ENCODE results near the gene EDEM3.
"Not testable (repeated sequence)": the region's sequence is repeated elsewhere in the genome, so short reads cannot be mapped to it uniquely, and the experiment has no call there.

EDEM3 gene

DNA sequence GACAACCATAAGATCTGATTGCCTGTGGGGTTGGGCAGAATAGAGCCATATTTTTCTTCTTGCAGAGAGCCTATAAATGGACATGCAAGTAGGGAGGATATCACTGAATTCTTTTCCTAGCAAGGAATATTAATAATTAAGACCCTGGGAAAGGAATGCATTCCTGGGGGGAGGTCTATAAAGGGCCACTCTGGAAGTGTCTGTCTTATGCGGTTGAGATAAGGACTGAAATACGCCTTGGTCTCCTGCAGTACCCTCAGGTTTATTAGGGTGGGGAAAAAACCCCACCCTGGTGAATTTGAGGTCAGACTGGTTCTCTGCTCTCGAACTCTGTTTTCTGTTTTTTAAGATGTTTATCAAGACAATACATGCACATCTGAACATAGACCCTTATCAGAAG is 29.1 kb upstream of the EDEM3 start:
- in situ Hi-C loops (cut with MboI; ENCODE audit: low sequenced_read_pairs); H3K4me1 ChIP-seq; H3K9me3 ChIP-seq: not testable (repeated sequence)

DNA sequence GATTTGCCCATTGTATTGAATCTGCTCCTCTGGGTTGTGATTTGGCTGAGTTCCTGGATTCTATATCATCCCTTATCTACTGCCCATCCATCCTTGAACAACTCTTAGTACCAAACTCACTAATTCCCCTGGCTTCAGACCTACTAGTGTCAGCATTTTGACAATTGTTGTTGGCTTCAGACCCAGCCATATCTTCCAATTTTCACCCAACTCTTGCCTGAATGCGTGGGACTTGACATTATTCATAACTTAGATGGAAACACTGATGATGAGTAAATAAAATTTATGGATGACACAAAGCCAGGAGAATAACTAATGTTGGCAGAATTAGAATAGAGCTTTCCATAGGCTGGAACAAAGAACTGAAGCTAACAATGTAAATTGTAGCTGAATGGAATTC is 27.3 kb upstream of the EDEM3 start:
- DNase-seq (ENCODE audit: low spot score in 2 of 2), result no peak
- Histone ChIP-seq H3K27me3 (ENCODE audit: low read depth) (no peaks in the 10 kb centered on the region), H3K4me3 (no peak overlapping the region), H3K36me3 (replicated peaks) (no peaks in the 10 kb centered on the region), H3K9me3 (no peaks in the 10 kb centered on the region), H3K4me1 (no peaks in the 10 kb centered on the region)
- in situ Hi-C loops (cut with MboI; ENCODE audit: low sequenced_read_pairs), result no loop called here

More for the DNA sequence above, 29.1 kb upstream of the EDEM3 start:
- not testable (repeated sequence) for H3K36me3 ChIP-seq (replicated peaks); H3K27me3 ChIP-seq (ENCODE audit: low read depth); DNase-seq (ENCODE audit: low spot score in 2 of 2); H3K4me3 ChIP-seq

DNA sequence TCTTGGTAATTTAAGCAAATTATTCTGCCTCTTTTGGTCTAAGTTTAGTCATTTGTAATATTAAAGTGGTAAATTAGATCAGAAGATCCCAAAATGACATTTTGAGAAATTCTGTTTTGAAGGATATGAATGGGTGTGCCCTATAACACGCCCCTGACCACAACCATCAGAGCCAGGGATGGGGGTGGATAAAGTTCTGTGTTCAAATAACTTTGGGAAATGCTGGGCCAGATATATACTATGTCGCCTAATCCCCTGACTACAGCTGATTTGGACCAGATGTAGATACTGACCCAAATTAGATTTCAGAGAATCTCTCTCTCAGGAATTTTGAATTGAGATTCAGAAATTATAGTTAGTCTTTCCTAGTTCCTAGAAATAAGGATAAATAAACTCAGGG is 21.2 kb upstream of the EDEM3 start:
- Histone ChIP-seq H3K27me3 (ENCODE audit: low read depth) (no peaks in the 10 kb centered on the region), H3K36me3 (replicated peaks) (no peaks in the 10 kb centered on the region), H3K4me1 (peaks cover 7% of the 10 kb centered on the region), H3K4me3 (no peak overlapping the region), H3K9me3 (no peaks in the 10 kb centered on the region)
- in situ Hi-C loops (cut with MboI; ENCODE audit: low sequenced_read_pairs), result no loop called here
- DNase-seq (ENCODE audit: low spot score in 2 of 2), result no peak

DNA sequence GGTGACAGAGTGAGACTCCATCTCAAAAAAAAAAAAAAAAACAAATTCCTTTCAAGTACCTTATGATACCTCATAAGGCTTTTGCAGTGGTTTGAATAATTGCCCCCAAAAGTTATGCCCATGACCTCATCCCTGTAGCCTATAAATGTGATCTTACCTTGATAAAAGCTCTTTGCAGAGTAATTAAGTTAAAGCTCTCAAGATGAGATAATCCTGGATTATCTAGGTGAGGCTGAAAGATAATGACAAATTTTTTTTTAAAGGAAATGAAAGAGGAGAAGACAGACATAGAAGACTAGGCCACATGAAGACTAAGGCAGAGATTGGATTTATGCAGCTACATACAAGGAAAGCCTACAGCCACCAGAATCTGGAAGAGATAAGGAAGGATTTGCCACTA is 20.7 kb upstream of the EDEM3 start:
- in situ Hi-C loops (cut with MboI; ENCODE audit: low sequenced_read_pairs), result no loop called here
- Histone ChIP-seq H3K4me1 (peaks cover 13% of the 10 kb centered on the region), H3K4me3 (no peak overlapping the region), H3K9me3 (no peaks in the 10 kb centered on the region), H3K36me3 (replicated peaks) (no peaks in the 10 kb centered on the region), H3K27me3 (ENCODE audit: low read depth) (no peaks in the 10 kb centered on the region)
- DNase-seq (ENCODE audit: low spot score in 2 of 2), result no peak

DNA sequence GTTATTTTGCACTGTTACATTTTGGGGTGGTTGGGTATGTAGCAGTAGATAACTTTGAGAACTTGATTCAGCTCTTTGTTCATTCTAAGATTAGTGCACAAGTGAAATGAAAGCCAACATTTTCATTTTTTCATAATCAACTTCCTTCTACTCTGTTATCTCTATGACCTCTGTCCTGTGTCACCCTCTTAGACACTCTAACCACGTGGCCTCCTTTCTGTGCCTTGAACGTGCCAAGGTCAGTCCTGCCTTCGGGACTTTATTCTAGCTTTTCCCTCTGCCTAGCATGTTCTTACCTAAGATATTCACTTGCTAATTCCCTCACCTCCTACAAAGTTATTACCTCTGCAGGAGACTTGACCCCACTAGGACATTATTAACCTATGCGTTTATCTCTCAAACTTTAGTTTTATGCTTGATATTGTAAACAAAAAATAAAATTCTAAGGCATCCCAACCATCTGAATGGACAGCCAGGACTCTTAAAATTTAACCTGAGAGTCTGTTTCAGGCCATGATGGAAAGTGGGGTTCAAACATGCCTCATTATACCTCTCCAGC is 19.2 kb upstream of the EDEM3 start:
- no peak for DNase-seq (ENCODE audit: low spot score in 2 of 2)
- Histone ChIP-seq H3K27me3 (ENCODE audit: low read depth) (peaks cover 6% of the 10 kb centered on the region), H3K4me3 (no peak overlapping the region), H3K9me3 (no peaks in the 10 kb centered on the region), H3K4me1 (peaks cover 19% of the 10 kb centered on the region), H3K36me3 (replicated peaks) (no peaks in the 10 kb centered on the region)
- in situ Hi-C loops (cut with MboI; ENCODE audit: low sequenced_read_pairs), result no loop called here

DNA sequence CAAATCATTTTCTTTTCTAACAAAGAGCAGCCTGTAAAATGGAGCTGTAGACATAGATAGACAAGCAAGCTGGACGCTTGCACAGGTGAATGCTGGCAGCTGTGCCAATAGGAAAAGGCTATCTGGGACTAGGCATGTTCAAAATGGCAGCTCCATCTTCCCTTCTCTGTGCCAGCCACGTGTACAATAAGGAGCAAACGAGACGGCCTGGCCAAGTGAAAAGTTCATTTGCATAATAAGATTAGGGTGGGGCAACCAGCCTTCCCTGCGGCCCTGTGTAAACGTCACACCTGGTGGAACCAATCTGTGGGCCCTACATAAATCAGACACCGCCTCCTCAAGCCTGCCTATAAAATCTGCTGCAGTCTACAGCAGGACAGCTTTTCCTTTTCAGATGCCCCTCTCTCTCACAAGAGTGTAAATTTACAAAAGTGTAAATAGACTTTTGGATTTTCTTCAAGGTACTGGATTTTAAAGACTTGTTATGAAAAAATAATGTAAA is 16.6 kb upstream of the EDEM3 start:
- in situ Hi-C loops (cut with MboI; ENCODE audit: low sequenced_read_pairs), result no loop called here
- H3K36me3 ChIP-seq (replicated peaks), result no peaks in the 10 kb centered on the region
- DNase-seq (ENCODE audit: low spot score in 2 of 2), result peak; percentile 65 to 83
- peaks cover 19% of the 10 kb centered on the region for H3K4me1 ChIP-seq
- H3K9me3 ChIP-seq, result no peaks in the 10 kb centered on the region
- H3K27me3 ChIP-seq (ENCODE audit: low read depth), result peaks cover 21% of the 10 kb centered on the region
- no peak overlapping the region for H3K4me3 ChIP-seq

DNA sequence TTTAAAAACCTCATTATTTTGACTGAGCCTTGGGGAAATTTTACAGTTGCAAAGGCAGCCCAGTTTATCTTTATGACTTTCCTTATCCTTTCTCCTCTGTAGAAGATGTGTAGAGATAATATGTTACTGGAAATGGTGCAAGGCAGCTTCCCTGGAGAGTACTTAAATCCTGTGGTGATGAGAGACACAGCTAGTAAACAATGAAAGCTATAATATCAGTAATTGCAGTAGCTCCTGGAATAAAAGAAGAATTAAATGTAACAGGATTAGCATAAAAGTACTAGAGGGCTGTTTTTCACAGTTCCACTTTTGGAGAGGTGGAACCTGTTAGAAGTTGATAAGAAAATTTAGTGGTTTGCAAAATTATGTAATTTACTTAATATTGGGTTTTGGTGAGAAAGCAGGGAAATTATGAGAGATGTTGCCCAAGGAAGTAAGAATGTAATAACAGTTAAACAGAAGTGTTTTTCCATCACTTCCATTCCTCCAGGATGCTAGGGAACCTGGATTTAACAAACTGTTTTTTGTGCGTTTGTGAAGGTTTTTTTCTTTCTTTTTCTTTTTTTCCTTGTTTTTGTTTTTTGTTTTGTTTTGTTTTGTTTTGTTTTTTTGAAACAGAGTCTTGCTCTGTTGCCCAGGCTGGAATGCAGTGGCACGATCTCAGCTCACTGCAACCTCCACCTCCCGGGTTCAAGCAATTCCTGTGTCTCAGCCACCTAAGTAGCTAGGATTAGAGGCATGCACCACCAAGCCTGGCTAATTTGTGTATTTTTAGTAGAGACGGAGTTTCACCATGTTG is 15.7 kb upstream of the EDEM3 start:
- in situ Hi-C loops (cut with MboI; ENCODE audit: low sequenced_read_pairs), result no loop called here
- Histone ChIP-seq H3K4me1 (peaks cover 19% of the 10 kb centered on the region), H3K4me3 (no peak overlapping the region), H3K9me3 (no peaks in the 10 kb centered on the region), H3K36me3 (replicated peaks) (no peaks in the 10 kb centered on the region), H3K27me3 (ENCODE audit: low read depth) (peaks cover 21% of the 10 kb centered on the region)
- peak; percentile 60 to 91 for DNase-seq (ENCODE audit: low spot score in 2 of 2)

DNA sequence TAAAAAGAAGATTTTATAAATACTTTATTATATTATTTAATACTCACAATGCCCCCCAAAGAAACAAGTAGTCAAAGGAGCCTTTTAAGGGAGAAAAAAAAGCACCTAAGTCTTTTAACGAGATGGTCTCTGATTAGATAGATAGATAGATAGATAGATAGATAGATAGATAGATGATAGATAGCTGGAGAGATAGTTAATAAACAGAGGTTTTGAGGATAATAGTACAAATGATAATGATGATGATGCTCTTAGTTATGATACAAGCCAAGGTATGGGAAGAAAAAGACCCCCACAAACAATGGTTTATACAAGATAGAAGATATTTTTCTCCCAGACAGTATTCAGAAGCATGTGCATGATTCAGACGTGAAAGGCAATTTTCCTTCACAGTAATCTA is 14.6 kb upstream of the EDEM3 start:
- no peak for DNase-seq (ENCODE audit: low spot score in 2 of 2)
- in situ Hi-C loops (cut with MboI; ENCODE audit: low sequenced_read_pairs), result no loop called here

DNA sequence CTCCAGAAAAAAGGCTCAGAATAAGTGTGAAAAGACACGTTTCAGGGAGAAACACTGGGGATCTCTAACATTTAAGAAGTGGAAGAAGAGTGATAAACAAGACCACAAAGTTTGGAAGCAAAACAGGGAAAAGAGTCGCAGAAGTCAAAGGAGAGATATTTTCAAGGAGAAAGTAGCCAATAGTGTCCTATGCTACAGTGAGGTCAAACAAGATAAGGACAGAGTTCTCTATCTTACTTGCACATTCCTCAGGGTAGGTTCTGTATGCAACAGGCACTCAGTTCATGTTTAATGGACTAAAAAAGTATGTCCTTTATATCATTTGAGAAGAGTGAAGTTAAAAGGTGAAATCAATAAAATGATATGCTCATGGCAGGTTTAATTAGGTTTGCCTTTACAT is 13.8 kb upstream of the EDEM3 start:
- DNase-seq (ENCODE audit: low spot score in 2 of 2), result no peak
- H3K9me3 ChIP-seq, result no peaks in the 10 kb centered on the region
- in situ Hi-C loops (cut with MboI; ENCODE audit: low sequenced_read_pairs), result no loop called here
- H3K27me3 ChIP-seq (ENCODE audit: low read depth), result peaks cover 21% of the 10 kb centered on the region
- no peaks in the 10 kb centered on the region for H3K36me3 ChIP-seq (replicated peaks)
- H3K4me3 ChIP-seq, result no peak overlapping the region
- H3K4me1 ChIP-seq, result peaks cover 19% of the 10 kb centered on the region

More for the DNA sequence above, 14.6 kb upstream of the EDEM3 start:
- H3K27me3 ChIP-seq (ENCODE audit: low read depth), result peaks cover 21% of the 10 kb centered on the region
- no peak overlapping the region for H3K4me3 ChIP-seq
- peaks cover 19% of the 10 kb centered on the region for H3K4me1 ChIP-seq
- H3K9me3 ChIP-seq, result no peaks in the 10 kb centered on the region
- H3K36me3 ChIP-seq (replicated peaks), result no peaks in the 10 kb centered on the region

DNA sequence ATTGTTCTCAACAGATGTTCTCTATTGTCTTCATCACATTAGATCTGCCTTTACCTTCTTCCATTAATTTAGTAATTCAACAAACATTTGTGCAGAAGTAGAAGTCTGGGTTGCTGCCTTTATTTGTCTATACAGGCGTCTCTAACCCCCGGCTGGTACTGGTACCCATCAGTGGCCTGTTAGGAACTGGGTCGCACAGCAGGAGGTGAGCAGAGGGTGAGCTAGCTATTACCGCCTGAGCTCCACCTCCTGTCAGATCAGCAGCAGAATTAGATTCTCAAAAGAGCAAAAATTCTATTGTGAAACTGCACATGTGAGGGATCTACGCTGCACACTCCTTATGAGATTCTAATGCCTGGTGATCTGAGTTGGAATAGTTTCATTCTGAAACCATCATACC is 12.9 kb upstream of the EDEM3 start:
- no peaks in the 10 kb centered on the region for H3K36me3 ChIP-seq (replicated peaks)
- no peaks in the 10 kb centered on the region for H3K9me3 ChIP-seq
- in situ Hi-C loops (cut with MboI; ENCODE audit: low sequenced_read_pairs), result no loop called here
- no peak overlapping the region for H3K4me3 ChIP-seq
- peaks cover 19% of the 10 kb centered on the region for H3K4me1 ChIP-seq
- peaks cover 21% of the 10 kb centered on the region for H3K27me3 ChIP-seq (ENCODE audit: low read depth)
- no peak for DNase-seq (ENCODE audit: low spot score in 2 of 2)

DNA sequence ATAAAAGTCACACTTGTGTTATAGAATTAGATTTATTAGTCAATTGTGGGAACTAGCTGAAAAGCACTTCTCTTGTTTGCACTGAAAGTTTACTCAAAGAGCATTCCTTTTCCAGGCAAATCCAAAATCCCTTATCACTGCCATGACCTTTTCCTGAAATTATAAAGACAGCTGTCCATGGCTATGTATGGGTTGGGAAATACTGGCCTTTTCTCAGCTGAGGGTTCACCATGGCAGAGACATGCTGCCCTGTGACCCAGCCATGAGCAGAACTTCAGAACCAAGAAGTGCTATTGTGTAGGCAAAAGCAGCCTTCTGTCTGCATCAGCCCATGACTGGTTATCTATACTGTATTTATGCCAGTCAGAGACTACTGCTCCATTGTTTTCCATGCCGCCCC is 9.8 kb upstream of the EDEM3 start:
- H3K9me3 ChIP-seq, result no peaks in the 10 kb centered on the region
- DNase-seq (ENCODE audit: low spot score in 2 of 2), result no peak
- H3K4me1 ChIP-seq, result no peaks in the 10 kb centered on the region; the same call in 1 of the 2 replicates
- in situ Hi-C loops (cut with MboI; ENCODE audit: low sequenced_read_pairs), result no loop called here
- no peaks in the 10 kb centered on the region for H3K36me3 ChIP-seq (replicated peaks)
- no peak overlapping the region for H3K4me3 ChIP-seq
- peaks cover 21% of the 10 kb centered on the region for H3K27me3 ChIP-seq (ENCODE audit: low read depth)

DNA sequence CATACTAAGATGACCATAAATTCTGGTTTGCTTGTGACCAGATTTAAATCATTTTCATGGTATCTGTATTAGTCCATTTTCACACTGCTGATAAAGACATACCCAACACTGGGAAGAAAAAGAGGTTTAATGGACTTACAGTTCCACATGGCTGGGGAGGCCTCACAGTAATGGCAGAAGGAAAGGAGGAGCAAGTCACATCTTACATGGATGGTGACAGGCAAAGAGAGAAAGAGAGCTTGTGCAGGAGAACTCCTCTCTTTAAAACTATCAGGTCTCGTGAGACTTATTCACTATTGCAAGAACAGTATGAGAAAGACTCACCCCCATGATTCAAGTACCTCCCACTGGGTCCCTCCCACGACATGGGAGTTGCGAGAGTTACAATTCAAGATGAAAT is 8.9 kb upstream of the EDEM3 start:
- in situ Hi-C loops (cut with MboI; ENCODE audit: low sequenced_read_pairs); DNase-seq (ENCODE audit: low spot score in 2 of 2); H3K4me3 ChIP-seq; H3K36me3 ChIP-seq (replicated peaks); H3K9me3 ChIP-seq; H3K4me1 ChIP-seq: not testable (repeated sequence)
- peaks cover 12% of the 10 kb centered on the region for H3K27me3 ChIP-seq (ENCODE audit: low read depth)

DNA sequence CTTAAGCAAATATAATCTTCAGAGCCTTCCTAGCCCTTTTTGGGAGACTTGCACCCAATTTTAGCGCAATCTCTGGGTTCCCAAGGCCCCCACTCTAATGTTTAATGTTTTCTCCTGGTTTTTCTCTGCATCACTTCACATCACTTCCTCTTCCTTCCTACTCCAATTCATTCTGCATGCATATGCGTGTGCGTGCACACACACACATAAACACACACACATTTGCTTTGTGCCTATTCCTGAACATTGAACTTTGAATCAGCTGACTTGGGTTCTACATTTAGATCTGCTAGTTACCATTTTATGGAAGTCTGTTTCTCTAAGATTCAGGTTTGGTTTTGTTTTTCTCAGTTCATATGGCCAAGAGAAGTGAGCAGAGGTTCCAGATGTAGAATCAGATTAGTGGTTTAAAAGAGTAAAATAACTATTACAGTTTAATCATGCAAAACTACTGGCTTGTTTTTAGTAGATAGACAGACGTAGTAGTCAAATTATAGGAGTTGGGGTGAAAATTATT is 7.4 kb upstream of the EDEM3 start:
- H3K36me3 ChIP-seq (replicated peaks), result no peaks in the 10 kb centered on the region
- H3K4me3 ChIP-seq, result no peak overlapping the region
- in situ Hi-C loops (cut with MboI; ENCODE audit: low sequenced_read_pairs), result no loop called here
- H3K9me3 ChIP-seq, result no peaks in the 10 kb centered on the region
- no peak for DNase-seq (ENCODE audit: low spot score in 2 of 2)
- H3K4me1 ChIP-seq, result no peaks in the 10 kb centered on the region
- no peaks in the 10 kb centered on the region; the same call in 1 of the 2 replicates for H3K27me3 ChIP-seq (ENCODE audit: low read depth)

DNA sequence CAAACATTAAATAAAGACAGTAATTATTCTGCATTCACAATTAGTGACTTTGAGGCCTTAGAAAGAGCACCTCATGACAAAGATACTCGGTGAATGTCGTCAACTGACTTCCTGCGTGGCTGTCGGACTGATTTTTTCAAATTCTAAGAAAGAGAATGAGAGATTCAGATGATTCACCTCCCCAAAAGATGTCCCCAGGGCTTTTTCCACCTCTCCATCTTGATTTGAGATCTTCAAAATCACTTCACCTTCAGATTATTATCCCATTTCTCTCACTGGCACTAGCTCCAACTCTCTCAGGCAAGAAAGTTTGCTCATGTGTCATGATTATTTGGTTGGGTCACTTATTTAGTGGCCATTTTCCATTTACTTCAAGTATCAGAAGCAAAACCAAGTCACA is 5.0 kb upstream of the EDEM3 start:
- H3K9me3 ChIP-seq, result no peaks in the 10 kb centered on the region
- in situ Hi-C loops (cut with MboI; ENCODE audit: low sequenced_read_pairs), result no loop called here
- H3K27me3 ChIP-seq (ENCODE audit: low read depth), result no peaks in the 10 kb centered on the region; the same call in 1 of the 2 replicates
- DNase-seq (ENCODE audit: low spot score in 2 of 2), result no peak
- no peak overlapping the region for H3K4me3 ChIP-seq
- H3K4me1 ChIP-seq, result peaks cover 7% of the 10 kb centered on the region
- no peaks in the 10 kb centered on the region for H3K36me3 ChIP-seq (replicated peaks)
